GM12801 (cell line): ENCODE measurements around the gene C1QTNF8.

Experiments used
- CTCF ChIP-seq: IDR thresholded peaks from one replicate; pipeline ENCODE4 v1.5.1; 2011; ENCODE audit warnings: control low read depth; ENCODE audit not compliant: insufficient read length; ENCODE audit errors: extremely low read depth

Gene C1QTNF8

GRCh38 chr16:1100084-1100800 lies 4.2 kb upstream of the C1QTNF8 start:
- no peak for TF ChIP-seq CTCF

GRCh38 chr16:1099189-1100083 lies 3.4 kb upstream of the C1QTNF8 start:
- TF ChIP-seq CTCF = no peak

- TF ChIP-seq CTCF = no peak
These were observed 2.4 kb upstream of the C1QTNF8 start for GRCh38 chr16:1098266-1098991.

GRCh38 chr16:1097800-1098199 lies 1.8 kb upstream of the C1QTNF8 start:
- TF ChIP-seq CTCF = no peak

- no peak for TF ChIP-seq CTCF
These were observed 1.1 kb upstream of the C1QTNF8 start for GRCh38 chr16:1097156-1097555.

- TF ChIP-seq CTCF = no peak
These were observed 435 bp downstream of the C1QTNF8 start for GRCh38 chr16:1095450-1096168.
